ENCODE data around the gene CACNG4. TPM values are rescaled to one million over a fixed set of nuclear protein-coding genes. Genes with fewer than 3 reads are reported as not detected.
"Not testable (repeated sequence)": the region's sequence is repeated elsewhere in the genome, so short reads cannot be mapped to it uniquely, and the experiment has no call there.

The CACNG4 gene
- polyA plus RNA-seq, 3 donors: 0.12 to 0.29 TPM; not detected in 1

GRCh38 chr17:67024736-67025135 is 60.2 kb downstream of the CACNG4 start:
- 94 to 95% (median 95%) methylated on average over 17 of the region's 17 CpGs for WGBS, 3 donors

GRCh38 chr17:67025216-67025792 is 60.8 kb downstream of the CACNG4 start:
- H3K27ac ChIP-seq (ENCODE audit: low read depth, low read length): no peak overlapping the region
- WGBS, 3 donors: 78 to 88% (median 80%) methylated on average over 20 of the region's 20 CpGs

More at GRCh38 chr17:67024736-67025135, 60.2 kb downstream of the CACNG4 start:
- H3K27ac ChIP-seq (ENCODE audit: low read depth, low read length): no peak overlapping the region

DNA sequence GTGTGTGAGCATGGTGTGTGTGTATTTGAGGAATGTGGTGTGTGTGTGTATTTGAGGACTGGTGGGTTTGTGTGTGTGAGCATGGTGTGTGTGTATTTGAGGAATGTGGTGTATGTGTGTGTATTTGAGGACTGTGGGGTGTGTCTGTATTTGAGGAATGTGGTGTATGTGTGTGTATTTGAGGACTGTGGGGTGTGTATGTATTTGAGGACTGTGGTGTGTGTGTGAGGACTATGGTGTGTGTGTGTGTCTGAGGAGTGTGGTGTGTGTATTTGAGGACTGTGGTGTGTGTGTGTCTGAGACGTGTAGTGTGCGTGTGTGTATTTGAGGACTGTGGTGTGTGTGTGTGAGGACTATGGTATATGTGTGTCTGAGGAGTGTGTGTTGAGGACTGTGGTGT is 61.8 kb downstream of the CACNG4 start:
- WGBS, 3 donors: 90 to 95% (median 94%) methylated on average over 2 of the region's 2 CpGs
- H3K27ac ChIP-seq (ENCODE audit: low read depth, low read length): no peak overlapping the region

GRCh38 chr17:67027031-67027628 is 62.6 kb downstream of the CACNG4 start:
- 86 to 87% (median 87%) methylated on average over 12 of the region's 12 CpGs for WGBS, 3 donors
- H3K27ac ChIP-seq (ENCODE audit: low read depth, low read length): no peak overlapping the region

DNA sequence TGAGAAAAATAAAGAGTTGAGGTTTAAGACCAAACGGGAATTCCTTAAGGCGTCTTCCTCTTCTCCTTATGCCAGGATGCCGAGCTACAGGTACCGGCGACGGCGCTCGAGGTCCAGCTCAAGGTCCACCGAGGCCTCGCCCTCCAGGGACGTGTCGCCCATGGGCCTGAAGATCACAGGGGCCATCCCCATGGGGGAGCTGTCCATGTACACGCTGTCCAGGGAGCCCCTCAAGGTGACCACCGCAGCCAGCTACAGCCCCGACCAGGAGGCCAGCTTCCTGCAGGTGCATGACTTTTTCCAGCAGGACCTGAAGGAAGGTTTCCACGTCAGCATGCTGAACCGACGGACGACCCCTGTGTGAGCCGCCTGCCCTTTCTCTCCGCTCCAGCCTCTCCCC is 66.1 kb downstream of the CACNG4 start:
- 90 to 91% (median 90%) methylated on average over 21 of the region's 21 CpGs for WGBS, 3 donors
- no peak overlapping the region for H3K27ac ChIP-seq (ENCODE audit: low read depth, low read length)

DNA sequence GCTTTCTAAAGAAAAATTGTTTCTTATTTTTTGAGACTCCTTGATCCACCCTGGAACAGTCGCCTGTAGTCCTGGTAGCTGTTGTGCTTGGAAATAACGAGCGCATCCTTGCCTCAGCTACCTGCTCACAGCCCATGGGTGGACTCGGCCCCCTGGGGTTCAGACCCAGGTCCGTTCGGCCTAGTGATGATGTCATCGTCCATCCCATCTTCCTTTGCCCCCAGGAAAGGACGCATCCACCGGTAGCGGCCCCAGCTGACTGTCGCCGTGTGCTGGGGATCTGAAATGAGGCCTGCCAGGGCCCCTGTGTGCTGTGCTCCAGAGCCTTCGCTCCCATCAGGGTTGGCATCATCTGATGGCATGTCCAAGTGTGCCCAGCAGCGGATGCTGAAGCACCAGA is 67.9 kb downstream of the CACNG4 start:
- H3K27ac ChIP-seq (ENCODE audit: low read depth, low read length): no peak overlapping the region
- 89 to 94% (median 92%) methylated on average over 14 of the region's 14 CpGs for WGBS, 3 donors

GRCh38 chr17:67032985-67033384 is 68.5 kb downstream of the CACNG4 start:
- 90 to 94% (median 92%) methylated on average over 13 of the region's 13 CpGs for WGBS, 3 donors
- H3K27ac ChIP-seq (ENCODE audit: low read depth, low read length): no peak overlapping the region

GRCh38 chr17:67033613-67034012 is 69.1 kb downstream of the CACNG4 start:
- WGBS, 3 donors: 76 to 94% (median 93%) methylated on average over 9 of the region's 9 CpGs
- no peak overlapping the region for H3K27ac ChIP-seq (ENCODE audit: low read depth, low read length)

- WGBS, 3 donors: 76 to 89% (median 82%) methylated on average over 11 of the region's 11 CpGs
- H3K27ac ChIP-seq (ENCODE audit: low read depth, low read length): no peak overlapping the region
Measured at GRCh38 chr17:67035131-67036083, 70.9 kb downstream of the CACNG4 start.

DNA sequence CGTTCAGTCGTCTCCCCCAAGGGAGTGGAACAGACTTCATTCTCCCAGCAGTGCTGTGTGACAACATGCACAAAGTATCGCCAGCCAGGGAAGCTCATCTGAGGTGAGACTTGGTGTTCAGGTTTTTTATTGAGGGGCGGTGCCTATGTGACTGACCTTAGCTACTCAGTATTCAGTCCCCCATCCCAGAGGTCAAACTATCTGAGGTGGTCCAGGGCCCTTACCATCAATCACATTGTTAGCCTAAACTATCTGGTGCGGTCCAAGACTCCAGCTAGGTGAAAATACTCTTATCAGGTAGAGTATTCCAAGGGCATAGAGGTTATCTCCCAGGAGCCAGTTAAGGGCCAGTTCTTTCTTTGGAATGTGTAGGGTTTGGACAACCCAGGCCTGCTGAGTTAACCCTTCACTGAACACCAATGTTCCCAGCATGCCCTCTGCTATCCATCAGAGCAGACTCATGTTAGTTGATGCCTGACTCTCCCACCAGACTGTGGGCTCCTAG is 74.4 kb downstream of the CACNG4 start:
- H3K27ac ChIP-seq (ENCODE audit: low read depth, low read length): no peak overlapping the region
- WGBS, 3 donors: 41 to 59% (median 47%) methylated on average over 5 of the region's 5 CpGs

DNA sequence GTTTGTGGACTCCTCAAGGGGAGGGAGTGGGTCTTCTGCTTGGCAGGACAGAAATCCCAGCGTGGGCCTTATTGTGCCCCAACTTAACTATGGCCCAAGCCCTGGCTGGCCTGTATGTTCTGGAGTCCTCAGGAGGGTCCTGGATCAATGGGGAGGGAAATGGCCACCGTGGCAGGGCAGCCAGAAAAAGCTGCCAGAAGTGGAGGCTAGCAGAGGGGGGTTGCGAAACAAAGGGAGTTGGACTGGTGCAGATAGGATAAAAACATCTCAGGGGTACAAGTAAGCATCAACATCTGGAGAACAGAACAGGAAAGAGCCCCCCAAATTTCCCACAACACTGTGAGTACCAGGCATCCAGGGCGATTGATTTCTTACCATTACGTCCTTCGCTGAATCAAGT is 76.1 kb downstream of the CACNG4 start:
- WGBS, 3 donors: 85 to 95% (median 89%) methylated on average over 6 of the region's 6 CpGs

DNA sequence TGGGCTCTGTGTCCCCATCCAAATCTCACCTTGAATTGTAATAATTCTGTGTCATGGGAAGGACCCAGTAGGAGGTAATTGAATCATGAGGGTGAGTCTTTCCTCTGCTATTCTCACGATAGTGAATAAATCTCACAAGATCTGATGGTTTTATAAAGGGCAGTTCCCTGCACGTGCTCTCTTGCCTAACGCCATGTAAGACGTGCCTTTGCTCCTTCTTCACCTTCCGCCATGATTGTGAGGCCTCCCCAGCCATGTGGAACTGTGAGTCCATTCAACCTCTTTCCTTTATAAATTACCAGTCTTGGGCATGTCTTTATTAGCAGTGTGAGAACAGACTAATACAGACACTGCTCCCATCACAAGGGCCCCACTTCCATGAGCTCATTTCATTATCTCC is 76.6 kb downstream of the CACNG4 start:
- not testable (repeated sequence) for H3K27ac ChIP-seq (ENCODE audit: low read depth, low read length)
- WGBS, 3 donors: 90 to 97% (median 91%) methylated on average over 5 of the region's 5 CpGs

More for the DNA sequence above, 76.1 kb downstream of the CACNG4 start:
- H3K27ac ChIP-seq (ENCODE audit: low read depth, low read length): no peak overlapping the region

DNA sequence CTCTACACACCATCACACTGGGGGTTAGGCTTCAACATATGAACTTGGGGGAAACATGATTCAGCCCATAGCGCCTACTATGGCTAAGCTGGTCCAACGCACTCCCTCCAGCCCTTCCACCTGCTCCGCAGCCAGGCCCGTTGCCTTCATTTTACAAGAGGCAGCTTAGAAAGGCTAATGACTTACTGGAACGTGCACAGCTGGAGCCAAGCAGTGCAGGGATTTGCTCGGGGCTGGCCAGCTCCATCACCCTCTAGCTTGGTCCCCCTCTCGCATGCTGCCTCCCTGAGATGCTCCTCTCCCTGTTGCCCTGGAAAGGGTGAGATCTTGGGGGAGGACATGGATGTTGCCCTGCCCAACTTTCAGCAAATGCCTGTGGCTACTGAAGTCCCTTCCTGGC is 77.0 kb downstream of the CACNG4 start:
- no peak overlapping the region for H3K27ac ChIP-seq (ENCODE audit: low read depth, low read length)
- WGBS, 3 donors: 79 to 90% (median 85%) methylated on average over 7 of the region's 7 CpGs

DNA sequence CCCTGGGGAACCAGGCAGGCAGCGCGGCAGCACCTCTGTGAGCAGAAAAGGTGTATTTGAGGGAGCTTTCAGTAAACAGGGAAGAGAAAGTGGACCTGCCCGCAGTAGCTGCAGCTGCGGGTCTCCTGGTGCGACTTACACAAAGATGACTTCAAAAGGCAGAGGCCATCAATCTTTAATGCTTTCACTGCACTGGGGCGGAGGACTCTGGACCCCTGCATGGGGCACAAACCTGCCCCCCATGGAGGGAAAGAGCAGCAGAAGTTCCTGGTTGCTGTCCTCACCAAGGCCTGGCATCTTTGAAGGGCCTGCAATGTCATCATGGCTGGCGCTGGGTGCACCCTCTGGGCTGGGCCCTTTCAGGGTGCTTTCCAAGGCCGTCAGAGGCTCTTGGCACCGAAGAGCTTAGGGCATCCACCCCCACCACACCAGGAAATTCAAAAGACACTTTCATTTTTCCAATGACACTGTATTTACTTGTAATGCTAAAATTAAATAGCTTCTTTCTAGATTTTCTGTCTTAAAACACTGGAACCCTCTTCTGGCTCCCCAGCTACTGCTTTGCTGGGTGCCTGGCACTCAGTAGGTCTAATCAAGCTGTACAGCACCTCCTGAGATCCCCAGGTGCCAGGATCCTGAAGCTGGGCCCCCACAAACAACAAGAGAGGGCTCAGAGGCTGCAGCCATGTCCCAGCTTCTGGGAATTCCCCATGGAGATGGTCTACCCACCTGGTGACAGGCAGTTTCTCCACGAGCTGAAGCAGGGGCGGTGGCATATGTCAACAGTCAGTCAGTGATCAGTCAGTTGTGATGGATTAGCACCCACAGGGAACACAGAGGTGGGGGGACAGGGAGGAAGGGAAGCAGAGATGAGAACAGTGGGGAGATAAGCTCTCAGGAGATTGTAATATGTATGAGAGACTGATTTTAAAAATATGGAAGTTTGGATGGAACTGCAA is 77.7 kb downstream of the CACNG4 start:
- H3K27ac ChIP-seq (ENCODE audit: low read depth, low read length): no peak overlapping the region
- WGBS, 3 donors: 55 to 69% (median 63%) methylated on average over 11 of the region's 11 CpGs

GRCh38 chr17:67043283-67043682 is 78.8 kb downstream of the CACNG4 start:
- WGBS, 3 donors: 87 to 88% (median 88%) methylated on average over 12 of the region's 12 CpGs
- H3K27ac ChIP-seq (ENCODE audit: low read depth, low read length): no peak overlapping the region

DNA sequence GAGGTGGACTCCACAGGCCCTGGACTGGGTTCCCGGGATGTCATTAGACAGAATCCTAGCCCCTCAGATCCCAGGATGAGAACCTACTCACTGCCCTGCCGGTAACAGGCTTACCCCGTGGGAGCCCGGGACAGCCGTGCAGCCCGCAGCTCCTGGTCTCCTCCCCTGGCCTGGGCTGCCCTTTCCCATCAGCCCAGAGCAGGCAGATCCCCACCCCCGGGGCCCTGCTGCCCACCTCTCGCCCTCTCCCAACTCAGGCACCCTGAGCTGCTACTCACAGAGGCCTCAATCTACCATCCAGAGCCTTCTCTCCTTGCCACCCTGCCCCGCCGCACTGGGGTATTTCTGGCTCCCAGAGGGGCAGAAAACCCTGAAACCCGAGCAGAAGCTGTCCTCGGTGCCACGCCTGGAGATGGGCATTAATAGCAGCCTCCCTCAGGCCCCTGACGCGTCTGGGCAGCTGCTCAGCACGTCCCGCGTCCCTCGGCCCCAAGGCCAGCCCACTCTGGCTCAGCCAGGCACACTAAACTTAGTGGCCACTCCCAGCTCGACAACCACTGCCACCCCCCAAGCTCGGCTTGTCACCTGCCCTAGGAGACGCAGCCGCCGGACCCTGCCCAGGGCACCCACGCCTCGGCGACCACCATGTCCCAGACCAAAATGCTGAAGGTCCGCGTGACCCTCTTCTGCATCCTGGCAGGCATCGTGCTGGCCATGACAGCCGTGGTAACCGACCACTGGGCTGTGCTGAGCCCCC is 79.7 kb downstream of the CACNG4 start, which contains the start of gene CACNG1:
CACNG1 (plus strand) TSS at position 539 of the 757 bp plus-strand sequence; CDS start at position 646, 107 bp downstream.
- WGBS, 3 donors: 84 to 90% (median 87%) methylated on average over 32 of the region's 32 CpGs

GRCh38 chr17:67044940-67045339 is 80.4 kb downstream of the CACNG4 start:
- no peak overlapping the region for H3K27ac ChIP-seq (ENCODE audit: low read depth, low read length)
- WGBS, 3 donors: 58 to 92% (median 88%) methylated on average over 5 of the region's 5 CpGs

More for the DNA sequence above, 79.7 kb downstream of the CACNG4 start, which contains the start of gene CACNG1:
- no peak within 1 kb of the TSS for H3K27ac ChIP-seq (ENCODE audit: low read depth, low read length)
